UCSD-AML1 (cell line): Measurements from ENCODE around the gene RPH3AL.
"Not testable (repeated sequence)": the region's sequence is repeated elsewhere in the genome, so short reads cannot be mapped to it uniquely, and the experiment has no call there.

Experiments
- DNase-seq: peaks from one replicate; lab custom pipeline; 2025; ENCODE audit not compliant: unreplicated experiment; lab: John Stamatoyannopoulos, UW

RPH3AL gene

GRCh38 chr17:283911-284675 lies 68.5 kb downstream of the RPH3AL start:
- DNase-seq: no peak

GRCh38 chr17:282912-283882 lies 69.4 kb downstream of the RPH3AL start:
- no peak for DNase-seq

GRCh38 chr17:282000-282911 lies 70.4 kb downstream of the RPH3AL start:
- DNase-seq: no peak

- DNase-seq: no peak
These were observed 71.1 kb downstream of the RPH3AL start for GRCh38 chr17:281365-281999.

DNA sequence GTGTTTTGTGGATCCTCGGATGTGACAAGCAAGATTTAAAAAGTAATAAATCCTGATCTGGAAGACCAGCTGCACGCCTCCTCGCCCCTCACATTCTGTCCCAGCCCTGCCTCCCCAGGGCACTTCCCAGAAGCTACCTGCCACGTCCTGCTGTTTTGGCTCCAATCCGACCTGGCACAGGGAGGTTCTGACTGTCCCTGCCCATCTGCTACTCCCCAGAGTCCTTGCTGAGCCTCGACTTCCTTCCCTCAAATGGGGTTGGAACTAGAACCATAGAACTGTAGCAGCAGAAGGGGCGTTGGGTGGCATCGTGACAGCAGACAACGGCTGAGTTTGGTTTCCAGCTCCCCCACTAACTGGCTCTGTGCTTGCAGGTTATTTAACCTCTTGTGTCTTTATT lies 71.7 kb downstream of the RPH3AL start:
- no peak for DNase-seq

- no peak for DNase-seq
These were observed 72.4 kb downstream of the RPH3AL start for GRCh38 chr17:280216-280615.

DNA sequence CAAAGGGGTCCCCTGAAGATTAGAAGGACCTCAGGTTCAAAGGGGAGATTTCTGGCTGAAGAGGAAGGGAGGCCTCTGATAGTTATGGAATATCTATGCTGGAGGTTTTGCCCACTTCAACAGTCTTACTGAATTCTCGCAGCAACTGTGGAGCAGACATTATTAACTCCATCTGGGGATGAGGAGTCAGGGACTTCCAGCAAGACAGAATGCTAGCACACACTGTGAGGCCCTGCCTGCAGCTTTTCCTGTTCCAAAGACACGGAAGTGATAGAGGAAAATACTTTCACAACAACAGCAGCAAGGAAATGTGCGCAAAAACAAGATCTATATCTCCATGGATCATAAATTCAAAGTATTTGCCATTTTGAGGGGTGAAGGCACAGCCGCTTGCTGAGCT lies 72.8 kb downstream of the RPH3AL start:
- no peak for DNase-seq

DNA sequence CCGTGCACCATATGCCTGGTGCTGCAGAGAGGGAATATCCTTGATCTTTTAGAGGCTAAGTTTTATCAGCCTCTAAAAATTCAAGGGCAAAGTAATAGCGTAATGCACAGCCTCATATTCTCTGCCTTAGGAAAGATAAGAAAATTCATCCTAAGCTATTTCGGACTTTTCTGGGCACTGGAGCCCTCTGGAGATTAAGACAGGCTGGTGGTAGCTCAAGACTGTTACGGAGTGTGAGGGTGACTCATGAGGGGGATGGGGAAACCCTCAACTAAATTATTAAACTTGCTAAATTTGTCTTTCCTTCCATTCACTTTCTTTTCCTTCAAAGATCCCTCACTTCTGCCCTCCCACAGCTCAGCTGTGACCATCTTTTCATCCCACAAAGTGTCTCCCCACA lies 73.3 kb downstream of the RPH3AL start:
- DNase-seq: no peak

DNA sequence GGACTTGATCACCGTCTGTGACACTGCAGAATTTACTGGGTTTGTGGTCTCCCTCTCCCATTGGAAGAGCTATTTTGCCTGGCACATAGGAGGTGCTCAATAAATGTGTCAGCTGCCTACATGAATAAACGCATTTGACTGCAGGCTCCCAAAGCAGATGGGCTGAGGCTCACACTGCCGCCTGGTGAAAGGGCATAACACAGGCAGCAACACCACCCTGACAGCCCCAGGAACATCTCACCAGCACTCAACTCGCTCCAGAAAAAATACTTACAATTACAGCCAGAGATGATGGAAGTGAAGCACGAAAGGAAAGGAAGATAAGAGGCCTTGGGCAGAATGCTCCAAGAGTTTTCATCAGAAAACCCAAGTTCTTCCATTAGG lies 73.9 kb downstream of the RPH3AL start:
- no peak for DNase-seq

- no peak for DNase-seq
These were observed 74.4 kb downstream of the RPH3AL start for GRCh38 chr17:278055-278675.

GRCh38 chr17:274902-275301 lies 77.7 kb downstream of the RPH3AL start:
- DNase-seq: no peak

DNA sequence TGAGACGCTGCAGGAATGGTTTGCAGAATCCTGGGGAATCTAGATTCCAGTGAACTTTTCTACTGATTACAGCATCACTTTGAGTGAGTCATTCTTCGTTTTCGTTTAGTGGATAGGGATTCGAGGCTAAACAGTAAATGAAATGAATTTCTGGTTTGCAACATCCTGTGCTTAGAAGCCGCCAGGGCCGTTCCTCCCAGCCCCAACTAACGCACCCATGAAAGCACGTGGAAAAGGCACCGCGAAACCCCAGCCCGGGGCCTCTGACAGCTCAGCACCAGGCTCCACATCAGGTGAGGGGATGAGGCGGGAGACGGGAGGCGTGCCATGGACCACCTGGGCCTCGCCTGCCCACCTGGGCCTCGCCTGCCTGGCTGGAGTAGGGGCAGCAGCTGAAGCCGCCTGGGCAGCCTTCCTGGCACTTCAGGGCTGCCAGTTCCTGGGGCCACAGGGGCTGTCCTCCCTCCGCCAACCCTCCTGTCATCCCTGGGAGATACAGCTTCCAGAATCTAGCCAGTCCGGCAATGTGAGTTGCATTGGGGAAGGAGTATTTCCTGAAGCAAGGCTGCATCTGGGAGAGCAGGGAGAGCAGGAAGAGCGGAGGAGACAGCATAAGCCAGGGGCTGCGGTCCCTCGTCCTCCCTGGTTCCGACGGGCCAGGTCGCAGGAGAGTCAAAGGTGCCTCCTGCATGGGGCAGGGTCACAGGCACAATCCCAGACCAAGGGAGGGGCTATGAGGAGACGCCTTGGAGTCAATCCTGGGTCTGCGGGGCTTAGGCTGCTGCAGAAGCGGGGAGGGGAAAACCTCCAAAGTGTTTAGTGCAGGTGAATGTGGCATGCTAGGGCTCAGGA lies 78.4 kb downstream of the RPH3AL start:
- no peak for DNase-seq

DNA sequence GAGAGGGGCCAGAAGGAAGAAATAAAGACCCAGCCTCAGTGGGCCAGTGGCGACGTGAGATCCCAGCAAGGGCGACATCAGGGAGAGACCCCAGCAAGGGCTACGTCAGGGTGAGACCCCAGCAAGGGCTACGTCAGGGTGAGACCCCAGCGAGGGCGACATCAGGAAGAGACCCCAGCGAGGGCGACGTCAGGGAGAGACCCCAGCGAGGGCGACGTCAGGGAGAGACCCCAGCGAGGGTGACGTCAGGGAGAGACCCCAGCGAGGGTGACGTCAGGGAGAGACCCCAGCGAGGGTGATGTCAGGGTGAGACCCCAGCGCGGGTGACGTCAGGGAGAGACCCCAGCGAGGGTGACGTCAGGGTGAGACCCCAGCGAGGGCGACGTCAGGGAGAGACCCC lies 79.8 kb downstream of the RPH3AL start:
- not testable (repeated sequence) for DNase-seq

- not testable (repeated sequence) for DNase-seq
These were observed 80.5 kb downstream of the RPH3AL start for GRCh38 chr17:271928-272623.

DNA sequence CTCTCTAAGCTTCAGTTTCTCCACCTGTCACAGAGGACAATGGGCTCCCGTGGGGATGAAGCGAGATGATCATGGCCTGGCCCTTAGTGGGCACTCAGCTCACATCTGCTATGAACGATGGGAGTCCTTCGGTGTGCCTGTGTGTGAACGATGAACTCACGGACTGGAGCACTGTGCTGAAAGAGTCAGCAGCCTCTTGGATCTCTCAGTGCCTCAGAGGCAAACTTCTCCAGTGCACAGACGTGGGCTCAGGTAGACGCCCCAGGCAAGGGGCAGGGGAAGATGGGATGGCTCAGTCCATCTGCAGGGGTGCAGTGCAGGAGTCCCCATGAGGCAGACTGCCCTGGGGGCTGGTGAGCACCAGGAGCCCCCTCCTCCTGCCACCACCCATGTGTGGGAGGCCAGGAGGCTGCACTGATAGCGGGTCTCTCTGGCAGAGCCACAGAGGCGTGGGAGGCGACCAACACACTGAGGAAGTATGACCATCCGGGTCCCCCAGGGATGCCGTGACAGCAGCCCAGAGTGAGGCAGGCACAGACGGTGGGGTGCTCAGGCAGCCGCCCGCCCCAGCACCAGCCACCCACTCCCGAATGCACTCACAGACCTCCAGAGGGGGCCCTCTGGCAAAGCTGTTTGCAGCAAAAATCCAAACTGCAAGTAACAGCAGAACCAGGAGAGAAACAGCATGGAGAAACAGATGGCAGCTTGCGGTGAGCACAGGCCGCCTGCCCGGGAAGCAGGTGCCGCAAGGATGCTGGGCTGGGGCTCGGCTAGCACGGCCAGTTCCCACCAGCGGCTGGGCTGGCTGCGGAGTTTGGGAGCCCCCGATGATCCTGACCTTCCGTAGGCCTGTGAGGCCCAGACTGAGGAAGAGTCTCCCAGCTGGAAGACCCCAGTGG lies 82.7 kb downstream of the RPH3AL start:
- DNase-seq: peak; percentile 61

DNA sequence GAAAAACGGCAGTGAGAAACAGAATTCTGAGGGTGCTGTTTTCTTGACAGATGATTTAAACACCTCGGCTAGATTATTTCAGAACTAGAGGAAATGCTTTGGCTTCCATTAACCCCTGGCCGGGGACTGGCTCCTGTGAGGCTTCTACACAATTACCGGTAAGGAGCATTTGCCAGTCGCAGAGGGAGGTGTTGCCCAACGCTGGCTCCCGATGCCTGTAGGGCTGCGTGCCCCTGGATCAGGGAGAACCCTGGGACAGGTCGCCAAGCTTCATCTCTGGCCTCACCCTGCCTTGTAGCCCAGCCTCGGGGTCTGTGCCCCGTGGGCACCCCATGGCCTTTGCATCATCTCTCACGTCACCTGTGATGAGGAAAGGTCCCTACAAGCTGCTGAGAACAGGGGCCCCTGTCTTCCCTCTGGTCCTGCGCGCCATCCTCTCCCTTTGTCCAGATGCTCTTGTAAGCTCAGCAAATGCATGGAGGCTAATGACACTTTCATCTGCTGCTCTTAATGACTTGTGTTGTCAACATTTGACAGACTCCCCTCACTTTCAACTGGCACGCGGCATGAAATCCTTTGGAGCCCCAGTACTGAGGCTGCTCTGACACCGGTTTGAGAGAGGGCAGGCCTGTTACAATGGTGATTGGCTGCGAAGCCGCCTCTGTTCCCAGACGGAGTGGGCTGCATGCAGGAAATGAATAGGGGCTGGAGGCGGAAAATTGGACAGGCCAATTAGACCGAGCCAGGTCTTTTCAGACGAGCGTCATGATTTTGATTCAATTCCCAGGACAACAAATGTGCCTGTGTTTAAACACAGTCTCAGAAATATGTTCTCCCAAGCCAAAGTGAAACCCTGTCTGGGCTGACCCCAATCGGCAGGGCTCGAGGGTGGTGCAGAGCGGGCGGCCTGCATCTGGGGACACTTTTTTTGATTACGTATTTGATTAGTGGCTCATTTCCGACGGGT lies 85.6 kb downstream of the RPH3AL start:
- no peak for DNase-seq
